H9 (cell line): ENCODE data around the gene SGMS2. TPM values are rescaled to one million over a fixed set of nuclear protein-coding genes. Genes with fewer than 3 reads are reported as not detected.

Source experiments
- DNase-seq: peaks from one replicate; pipeline ENCODE4 v3.0.0-alpha.2; 2017
- H2AFZ ChIP-seq: one replicate; pipeline ENCODE4 v1.6.1; 2013; ENCODE audit warnings: mild to moderate bottlenecking, low read length, control low read depth, moderate library complexity
- H2AK5ac ChIP-seq: 2 replicates; pipeline ENCODE4 v1.6.1; 2013; ENCODE audit warnings: low read length, control low read depth, mixed read lengths; ENCODE audit not compliant: insufficient read length
- H2BK120ac ChIP-seq: one replicate; pipeline ENCODE4 v1.6.1; 2013; ENCODE audit warnings: low read depth, mild to moderate bottlenecking, low read length, control low read depth, inconsistent platforms; ENCODE audit not compliant: poor library complexity, severe bottlenecking
- H2BK12ac ChIP-seq: 2 replicates; pipeline ENCODE4 v1.6.1; 2013; ENCODE audit warnings: low read length, control low read depth, mixed read lengths, low read depth; ENCODE audit not compliant: insufficient read length
- H2BK15ac ChIP-seq: 2 replicates; pipeline ENCODE4 v1.6.1; 2013; ENCODE audit warnings: low read depth, low read length, control low read depth
- H2BK20ac ChIP-seq: one replicate; pipeline ENCODE4 v1.6.1; 2013; ENCODE audit warnings: low read depth, mild to moderate bottlenecking, low read length, control low read depth, inconsistent platforms; ENCODE audit not compliant: poor library complexity, severe bottlenecking
- H2BK5ac ChIP-seq: 2 replicates; pipeline ENCODE4 v1.6.1; 2013; ENCODE audit warnings: low read length, control low read depth, mixed read lengths; ENCODE audit not compliant: insufficient read length
- H3K14ac ChIP-seq: 2 replicates; pipeline ENCODE4 v1.6.1; 2013; ENCODE audit warnings: low read length, control low read depth; ENCODE audit not compliant: insufficient read depth
- H3K18ac ChIP-seq: 2 replicates; pipeline ENCODE4 v1.6.1; 2013; ENCODE audit warnings: low read depth, mild to moderate bottlenecking, mixed read lengths, low read length, control low read depth; ENCODE audit not compliant: insufficient read length
- H3K23ac ChIP-seq: 2 replicates; pipeline ENCODE4 v1.6.1; 2013; ENCODE audit warnings: low read length, control low read depth, mixed read lengths, low read depth; ENCODE audit not compliant: insufficient read length
- H3K23me2 ChIP-seq: 2 replicates; pipeline ENCODE4 v1.6.1; 2013; ENCODE audit warnings: low read depth, mild to moderate bottlenecking, mixed read lengths, low read length, control low read depth; ENCODE audit not compliant: insufficient read length, poor library complexity, severe bottlenecking
- H3K27ac ChIP-seq: 2 replicates; pipeline ENCODE4 v1.5.1; 2013; ENCODE audit warnings: low read length, control low read depth, mixed read lengths, low read depth; ENCODE audit not compliant: insufficient read length
- H3K27me3 ChIP-seq: 2 replicates; pipeline ENCODE4 v1.6.1; 2013; ENCODE audit warnings: low read length, control low read depth, inconsistent platforms; ENCODE audit not compliant: insufficient read depth
- H3K4ac ChIP-seq: 2 replicates; pipeline ENCODE4 v1.6.1; 2013; ENCODE audit warnings: low read depth, mild to moderate bottlenecking, control low read depth, inconsistent platforms, low read length, moderate library complexity
- H3K4me1 ChIP-seq: 2 replicates; pipeline ENCODE4 v1.6.1; 2013; ENCODE audit warnings: low read length, control low read depth, inconsistent platforms; ENCODE audit not compliant: insufficient read depth
- H3K4me2 ChIP-seq: 2 replicates; pipeline ENCODE4 v1.6.1; 2013; ENCODE audit warnings: low read length, control low read depth, mixed read lengths; ENCODE audit not compliant: insufficient read length, insufficient read depth
- H3K56ac ChIP-seq: 2 replicates; pipeline ENCODE4 v1.6.1; 2013; ENCODE audit warnings: low read depth, mild to moderate bottlenecking, mixed read lengths, low read length, control low read depth; ENCODE audit not compliant: insufficient read length
- H3K79me1 ChIP-seq: 2 replicates; pipeline ENCODE4 v1.6.1; 2013; ENCODE audit warnings: low read depth, mild to moderate bottlenecking, moderate library complexity, low read length, control low read depth, inconsistent platforms; ENCODE audit not compliant: insufficient read depth, poor library complexity, severe bottlenecking
- H3K79me2 ChIP-seq: 2 replicates; pipeline ENCODE4 v1.6.1; 2013; ENCODE audit warnings: low read length, control low read depth, inconsistent platforms; ENCODE audit not compliant: insufficient read depth
- H3K9ac ChIP-seq: 2 replicates; pipeline ENCODE4 v1.6.1; 2013; ENCODE audit warnings: low read length, control low read depth, mixed read lengths; ENCODE audit not compliant: insufficient read length; ENCODE audit errors: extremely low read depth
- H3K9me3 ChIP-seq: one replicate; pipeline ENCODE4 v1.6.1; 2013; ENCODE audit warnings: low read depth, low read length, inconsistent platforms; ENCODE audit not compliant: control insufficient read depth
- H3T11ph ChIP-seq: one replicate; pipeline ENCODE4 v1.6.1; 2013; ENCODE audit warnings: mild to moderate bottlenecking, low read length, control low read depth, inconsistent platforms
- H4K20me1 ChIP-seq: one replicate; pipeline ENCODE4 v1.6.1; 2013; ENCODE audit not compliant: control insufficient read depth, insufficient read length, insufficient read depth
- H4K5ac ChIP-seq: 2 replicates; pipeline ENCODE4 v1.6.1; 2013; ENCODE audit warnings: low read depth, mild to moderate bottlenecking, mixed read lengths, low read length, control low read depth; ENCODE audit not compliant: insufficient read length
- H4K8ac ChIP-seq: replicated peaks from 2 replicates; pipeline ENCODE4 v1.6.1; 2013; ENCODE audit warnings: low read length, control low read depth, mixed read lengths, low read depth; ENCODE audit not compliant: insufficient read length
- H4K91ac ChIP-seq: 2 replicates; pipeline ENCODE4 v1.6.1; 2013; ENCODE audit warnings: low read depth, mild to moderate bottlenecking, moderate library complexity, mixed read lengths, low read length, control low read depth; ENCODE audit not compliant: insufficient read length
- H3K27ac Mint-ChIP-seq, 3 experiments: 2 replicates in 2 of 3; 3 replicates in 1 of 3; pipeline ENCODE4 v1.8.0; 2020 to 2021; ENCODE audit warnings: mixed read lengths in 3 of 3, mild to moderate bottlenecking in 1 of 3, moderate library complexity in 1 of 3
- H3K27me3 Mint-ChIP-seq: 2 replicates; pipeline ENCODE4 v1.8.0; 2021; ENCODE audit warnings: low read depth, mild to moderate bottlenecking, moderate library complexity, mixed read lengths
- H3K36me3 Mint-ChIP-seq, 3 experiments: 2 replicates in 2 of 3; 3 replicates in 1 of 3; pipeline ENCODE4 v1.8.0; 2020 to 2021; ENCODE audit warnings: low read depth in 3 of 3, mixed read lengths in 3 of 3; ENCODE audit not compliant: insufficient read depth in 1 of 3
- H3K4me1 Mint-ChIP-seq, 2 experiments: 2 replicates each; pipeline ENCODE4 v1.8.0; 2020; ENCODE audit warnings: mixed read lengths in 2 of 2
- H3K4me3 Mint-ChIP-seq, 2 experiments: 2 replicates in 1 of 2; 3 replicates in 1 of 2; pipeline ENCODE4 v1.8.0; 2020 to 2021; ENCODE audit warnings: mild to moderate bottlenecking in 2 of 2, mixed read lengths in 2 of 2, moderate library complexity in 1 of 2
- H3K9me3 Mint-ChIP-seq, 2 experiments: 2 replicates in 1 of 2; 3 replicates in 1 of 2; pipeline ENCODE4 v1.8.0; 2020; ENCODE audit warnings: mild to moderate bottlenecking in 2 of 2, mixed read lengths in 2 of 2, moderate library complexity in 1 of 2
- CTCF ChIP-seq: fragments of 200-600 bp; sonication (generic); conservative IDR thresholded peaks from 3 replicates; pipeline ENCODE4 v1.8.0; 2021; ENCODE audit warnings: antibody characterized with exemption, mild to moderate bottlenecking
- WGBS: extraction: QIAGEN DNeasy Blood & Tissue Kit; methylation state at CpG from one replicate; pipeline ENCODE4 v1.1.7; 2013; ENCODE audit warnings: missing lambda C conversion rate, low lambda C conversion rate, mixed read lengths; ENCODE audit not compliant: insufficient read length; ENCODE audit errors: extremely low coverage; 5-methylcytosine and 5-hydroxymethylcytosine counted together
- total RNA-seq: library from RNA; stranded (reverse); gene quantifications from 2 replicates; pipeline ENCODE4 v1.2.1, GENCODE V29; 2021

The SGMS2 gene
- total RNA-seq, 1 experiment from 2014 or later: 9.7 TPM

GRCh38 chr4:107877361-107877760, 52.6 kb downstream of the SGMS2 start:
- no peak overlapping the region for H3K4ac ChIP-seq
- H3K56ac ChIP-seq: no peak overlapping the region
- H2BK120ac ChIP-seq: no peak overlapping the region
- Mint-ChIP-seq H3K4me1 (no peaks in the 10 kb centered on the region), H3K27ac (no peak overlapping the region), H3K9me3 (peaks cover 3 to 5% of the 10 kb centered on the region in 2 experiments; a peak in 4 of 5 replicates), H3K27me3 (no peaks in the 10 kb centered on the region), H3K4me3 (no peak overlapping the region), H3K36me3 (peaks cover 0 to 8% (median 6%) of the 10 kb centered on the region in 3 experiments; a peak in 6 of 7 replicates)
- H2BK15ac ChIP-seq: no peak overlapping the region
- H3K27ac ChIP-seq: no peak overlapping the region
- H2BK12ac ChIP-seq: no peak overlapping the region
- H3K23me2 ChIP-seq: no peaks in the 10 kb centered on the region
- no peak overlapping the region for H2AFZ ChIP-seq
- no peak overlapping the region for H4K5ac ChIP-seq
- H3K4me2 ChIP-seq: no peak overlapping the region
- no peak overlapping the region for H3K14ac ChIP-seq
- H2BK20ac ChIP-seq: no peak overlapping the region
- H4K91ac ChIP-seq: no peak overlapping the region
- no peak overlapping the region for H4K8ac ChIP-seq
- no peak for DNase-seq
- WGBS: no CpG with 5 or more reads among the region's 3 CpGs
- H3K9me3 ChIP-seq: no peaks in the 10 kb centered on the region
- H3K4me1 ChIP-seq: no peaks in the 10 kb centered on the region
- H3K79me1 ChIP-seq: no peaks in the 10 kb centered on the region
- H3T11ph ChIP-seq: no peak overlapping the region
- H2BK5ac ChIP-seq: no peak overlapping the region
- no peaks in the 10 kb centered on the region for H4K20me1 ChIP-seq
- no peak overlapping the region for H2AK5ac ChIP-seq
- no peak overlapping the region for H3K9ac ChIP-seq
- no peak for TF ChIP-seq CTCF
- H3K79me2 ChIP-seq: no peaks in the 10 kb centered on the region
- H3K18ac ChIP-seq: no peak overlapping the region
- no peak overlapping the region for H3K23ac ChIP-seq
- H3K27me3 ChIP-seq: no peaks in the 10 kb centered on the region
